T-helper 1 cell (primary cell): Measurements from ENCODE around the gene AP1AR.

Experiments used
- DNase-seq, 5 donors: peaks; one replicate each; pipeline ENCODE4 v3.0.0-alpha.2; 2012 to 2020

The AP1AR gene

GRCh38 chr4:112312610-112313239, 81.1 kb downstream of the AP1AR start:
- DNase-seq: peak in 1 of 5 donors; percentile 51

- no peak for DNase-seq
These were observed 83.9 kb downstream of the AP1AR start for GRCh38 chr4:112315446-112315845.

- no peak for DNase-seq
These were observed 84.8 kb downstream of the AP1AR start for GRCh38 chr4:112316360-112316759.

GRCh38 chr4:112318239-112319142, 86.9 kb downstream of the AP1AR start:
- peak in 1 of 5 donors; percentile 32 for DNase-seq
